ENCODE results near the gene ADD1.
"Not testable (repeated sequence)": the region's sequence is repeated elsewhere in the genome, so short reads cannot be mapped to it uniquely, and the experiment has no call there.

The ADD1 gene

DNA sequence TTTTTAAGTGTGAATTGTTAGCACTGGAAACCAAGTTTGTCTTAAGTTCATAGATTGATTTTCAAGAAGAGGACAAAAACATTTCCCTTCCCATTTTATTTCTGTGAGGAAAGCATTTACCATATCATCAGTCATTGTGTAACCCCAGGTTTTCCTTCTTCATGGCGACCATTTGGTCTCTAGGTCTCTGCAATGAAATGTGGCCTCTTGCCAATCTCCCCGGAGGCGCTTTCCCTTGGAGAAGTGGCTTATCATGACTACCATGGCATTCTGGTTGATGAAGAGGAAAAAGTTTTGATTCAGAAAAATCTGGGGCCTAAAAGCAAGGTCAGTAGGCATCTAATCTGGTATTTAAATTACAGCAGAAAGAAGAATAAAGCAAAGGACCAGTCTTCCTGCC lies 54.4 kb downstream of the ADD1 start:
- DNase-seq, result no peak

DNA sequence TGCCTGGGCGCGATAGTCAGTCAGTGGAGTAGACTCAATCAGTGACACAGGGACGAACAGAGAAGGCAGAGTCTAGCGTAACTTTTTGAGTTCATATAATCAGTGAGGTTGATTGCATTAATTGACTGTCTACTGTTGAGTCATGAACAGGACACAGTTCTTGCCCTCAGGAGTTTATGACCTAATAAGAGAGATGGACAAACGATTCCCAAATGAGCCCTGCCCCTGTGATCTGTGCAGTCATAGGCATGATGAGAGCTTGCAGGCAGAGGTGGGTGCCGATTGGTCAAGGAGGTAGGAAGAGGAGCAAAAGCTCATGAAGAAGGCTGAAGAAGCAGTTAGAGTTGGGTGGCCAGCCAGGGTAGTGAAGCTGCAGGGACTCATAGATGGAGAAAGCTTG lies 57.1 kb downstream of the ADD1 start:
- no peak for DNase-seq

DNA sequence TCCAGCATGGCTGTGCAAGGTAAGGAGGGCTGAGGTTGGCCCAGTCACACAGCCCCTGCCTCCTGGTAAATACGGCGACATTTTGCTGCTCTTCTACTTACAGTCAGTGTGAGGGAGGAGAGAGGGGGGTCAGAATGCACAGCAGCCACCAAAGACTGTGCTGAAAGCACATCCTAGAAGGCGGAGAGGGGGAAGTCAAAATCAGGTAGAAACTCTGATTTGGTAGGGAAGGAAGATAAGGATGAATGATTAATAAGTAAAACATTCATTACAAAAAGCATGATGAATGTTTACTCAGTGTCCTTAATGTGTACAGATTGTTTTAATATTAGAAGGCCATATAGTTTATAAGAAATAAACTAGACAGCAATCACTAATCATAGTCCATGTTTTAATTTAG lies 57.5 kb downstream of the ADD1 start:
- DNase-seq, result no peak

- DNase-seq, result no peak
Observed at GRCh38 chr4:2902126-2902525, 58.5 kb downstream of the ADD1 start.

DNA sequence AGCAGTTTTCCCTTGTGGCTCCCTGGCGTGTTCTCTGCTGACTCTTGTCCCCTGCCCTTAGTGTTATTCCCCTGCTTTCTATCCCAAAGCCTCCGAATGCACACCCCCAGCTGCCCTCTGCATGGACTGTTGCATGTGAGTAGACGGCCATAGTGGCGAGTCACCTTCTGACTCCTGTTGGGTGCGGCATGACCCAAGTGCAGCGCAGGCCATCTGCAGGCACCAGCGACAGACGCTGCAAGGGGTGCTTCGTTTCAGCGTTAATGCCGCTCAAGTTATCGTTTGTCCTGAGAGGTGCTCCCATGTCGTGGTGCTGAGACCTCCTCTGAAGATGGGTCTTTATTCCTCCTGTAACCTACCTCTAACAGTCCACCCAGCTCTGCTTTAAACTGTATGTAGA lies 61.9 kb downstream of the ADD1 start:
- no peak for DNase-seq

DNA sequence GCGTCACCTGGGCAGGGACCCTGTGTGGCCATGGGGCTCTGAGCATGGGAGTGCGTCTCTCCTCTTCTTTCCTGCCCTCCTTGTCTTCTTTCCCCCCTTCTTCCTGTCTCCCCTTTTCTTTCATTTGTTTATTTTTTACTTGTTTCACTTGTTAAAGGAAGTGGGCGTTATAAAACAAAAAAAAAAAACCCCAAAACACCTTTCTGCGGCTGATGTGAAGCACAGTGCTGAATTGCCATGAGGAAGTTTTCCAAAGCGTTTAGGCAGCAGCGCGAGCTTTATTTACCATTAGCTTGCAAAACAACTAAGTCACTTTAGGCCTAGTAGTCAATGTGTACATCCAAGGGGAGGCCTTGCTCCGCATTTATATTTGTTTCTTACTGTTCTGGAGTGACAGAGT lies 62.6 kb downstream of the ADD1 start:
- no peak for DNase-seq

DNA sequence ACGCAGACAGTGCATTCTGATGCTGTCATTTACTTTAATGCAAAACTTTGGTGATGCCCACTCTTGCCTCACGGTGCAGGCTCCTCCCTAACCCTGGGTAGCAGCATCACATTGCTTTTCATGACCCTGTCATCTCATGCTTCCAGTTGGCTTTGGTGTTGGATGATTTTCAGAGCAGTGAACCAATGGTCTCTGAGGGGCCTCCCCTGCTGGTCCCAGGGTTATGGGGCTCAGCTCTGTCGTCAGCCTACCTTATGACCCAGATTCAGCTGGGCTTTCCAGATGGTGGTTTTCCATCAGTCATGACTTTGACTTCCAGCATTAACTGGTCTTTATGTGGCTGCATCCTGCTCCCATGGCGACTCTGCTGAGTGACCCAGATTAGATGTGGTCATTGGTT lies 63.6 kb downstream of the ADD1 start:
- DNase-seq, result no peak

DNA sequence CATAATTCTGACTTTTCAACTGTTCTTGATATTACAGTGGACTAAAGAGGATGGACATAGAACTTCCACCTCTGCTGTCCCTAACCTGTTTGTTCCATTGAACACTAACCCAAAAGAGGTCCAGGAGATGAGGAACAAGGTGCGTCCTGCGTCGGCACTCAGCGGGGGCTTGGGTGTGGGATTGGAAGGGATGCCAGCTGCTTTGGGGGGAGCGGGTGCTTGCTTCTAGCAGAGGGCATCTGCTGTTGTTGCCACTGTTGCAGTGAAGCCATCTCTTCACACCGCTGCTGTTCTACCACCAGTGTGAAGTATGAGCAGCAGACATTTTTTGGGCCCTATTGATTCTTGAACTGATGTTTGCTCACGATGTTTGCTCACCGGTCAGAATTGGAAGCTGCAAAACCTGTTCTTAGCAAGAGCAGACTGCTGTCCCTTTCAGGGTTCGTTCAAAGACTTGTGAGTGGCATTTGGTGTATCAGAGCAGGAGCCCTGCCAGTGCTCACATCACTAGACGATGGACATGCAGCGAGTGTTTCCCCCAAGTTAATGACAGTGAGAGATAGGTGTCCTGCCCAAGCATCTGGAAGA lies 64.2 kb downstream of the ADD1 start:
- DNase-seq, result no peak

DNA sequence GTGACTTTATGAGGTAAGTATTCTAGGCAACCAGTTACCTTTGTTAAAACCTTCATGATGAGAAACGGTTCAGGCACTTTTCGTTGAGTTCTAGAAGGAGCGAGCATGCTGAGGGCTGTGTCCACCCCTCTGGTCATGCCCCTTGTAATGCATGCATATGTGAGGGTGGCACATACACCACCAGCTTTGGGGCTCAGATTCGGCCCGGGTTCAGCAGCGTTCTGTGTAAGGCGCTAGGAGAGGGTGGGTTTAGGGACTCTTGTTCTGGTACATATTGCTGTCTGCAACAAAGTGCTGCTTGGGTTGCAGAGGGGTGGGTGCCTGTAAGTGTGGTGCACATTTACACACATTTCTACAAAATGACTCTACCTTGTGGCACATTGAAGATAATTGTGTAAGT lies 65.0 kb downstream of the ADD1 start:
- no peak for DNase-seq

GRCh38 chr4:2909583-2909982 lies 65.9 kb downstream of the ADD1 start:
- DNase-seq, result no peak

DNA sequence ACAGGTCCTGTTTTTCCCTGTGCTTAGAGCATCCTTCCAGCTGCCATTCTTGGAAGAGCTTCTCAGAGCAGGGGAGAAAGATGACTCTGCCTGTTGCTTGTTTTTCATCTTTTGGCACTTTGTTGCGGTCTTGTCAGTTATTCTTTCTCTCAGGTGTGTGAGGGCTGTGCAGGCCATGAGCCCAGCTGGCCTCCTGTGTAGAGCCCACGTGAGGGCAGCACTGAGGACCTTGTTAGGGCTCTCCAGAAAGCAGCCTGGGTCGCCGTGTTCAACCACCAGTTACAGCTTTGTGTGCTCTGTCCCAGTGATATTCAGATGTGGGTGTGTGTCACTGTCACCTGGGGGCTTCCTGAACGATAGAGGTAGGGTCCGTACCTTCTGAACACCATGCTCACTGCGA lies 66.8 kb downstream of the ADD1 start:
- DNase-seq, result no peak

- no peak for DNase-seq
Observed at GRCh38 chr4:2911868-2912267, 68.2 kb downstream of the ADD1 start.

DNA sequence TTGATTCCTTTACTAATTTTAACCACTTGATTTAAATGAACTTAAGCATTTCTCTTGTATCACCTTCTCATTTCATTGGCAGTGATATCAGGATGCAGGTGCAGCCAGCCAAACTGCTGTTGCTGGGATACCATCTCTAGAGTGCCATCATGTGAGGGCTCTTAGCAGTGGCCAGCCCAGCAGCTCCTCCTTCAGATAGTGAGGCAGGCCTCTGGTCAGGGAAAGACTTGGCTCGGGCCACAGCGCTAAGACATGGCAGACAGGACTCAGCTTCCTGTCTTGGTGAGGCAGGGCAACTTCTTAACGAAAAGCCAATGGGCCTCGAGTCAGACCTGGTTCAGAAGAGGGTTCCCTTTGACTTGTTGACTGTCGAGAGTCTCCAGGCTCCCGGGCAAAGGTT lies 69.5 kb downstream of the ADD1 start:
- no peak for DNase-seq

DNA sequence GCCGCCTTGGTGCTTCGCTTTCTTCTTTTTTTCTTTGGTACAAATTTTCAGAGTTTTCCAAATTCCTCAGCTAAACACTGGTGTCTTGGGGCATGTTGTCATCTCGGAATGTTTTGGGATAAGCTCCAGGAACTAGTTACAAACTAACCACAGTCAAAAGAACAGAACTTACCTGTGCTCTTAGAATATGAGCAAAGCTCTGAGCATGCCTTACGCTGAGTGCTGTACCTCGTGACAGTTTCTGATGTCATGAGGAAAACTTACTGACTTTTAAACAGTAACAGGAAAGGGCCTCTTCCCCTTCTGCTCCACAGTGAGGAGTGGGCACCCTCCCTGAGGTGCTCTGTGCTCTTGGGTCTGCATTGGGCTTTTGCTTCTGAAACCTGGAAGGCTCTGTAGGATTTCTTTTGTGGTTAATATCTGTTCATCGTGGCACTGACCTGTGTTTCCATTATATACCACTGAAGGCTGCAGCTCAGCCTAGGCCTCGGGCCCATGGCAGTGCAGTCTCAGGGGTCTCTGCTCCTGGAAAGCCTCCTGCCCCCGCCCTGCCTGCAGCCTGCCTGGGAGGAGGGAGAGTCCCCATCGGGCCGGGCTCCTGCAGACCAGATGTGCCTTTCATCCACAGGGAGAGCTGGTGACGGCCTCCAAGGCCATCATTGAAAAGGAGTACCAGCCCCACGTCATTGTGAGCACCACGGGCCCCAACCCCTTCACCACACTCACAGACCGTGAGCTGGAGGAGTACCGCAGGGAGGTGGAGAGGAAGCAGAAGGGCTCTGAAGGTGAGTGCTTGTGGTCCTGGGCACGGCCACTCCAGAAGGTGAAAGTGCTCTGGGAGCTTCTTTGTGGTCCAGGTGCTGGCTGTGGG lies 70.8 kb downstream of the ADD1 start:
- DNase-seq, result no peak

DNA sequence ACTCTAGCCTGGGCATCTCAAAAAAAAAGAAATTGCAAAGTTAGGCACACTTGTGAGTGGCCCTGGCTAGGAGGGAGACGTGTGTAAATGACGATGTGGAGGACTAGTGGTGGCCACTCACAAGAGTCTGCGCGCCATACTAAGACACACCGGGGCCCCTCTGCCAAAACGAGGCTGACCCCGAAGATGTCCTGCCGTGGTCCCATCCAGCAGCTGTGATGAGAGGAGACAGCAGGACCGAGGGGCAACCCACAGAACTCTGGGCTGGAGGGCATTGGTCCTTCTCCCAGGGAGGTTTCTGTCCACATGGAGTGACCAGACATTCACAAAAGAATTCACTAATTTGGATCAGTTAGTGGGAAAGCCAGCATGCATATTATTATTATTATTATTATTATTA lies 72.1 kb downstream of the ADD1 start:
- no peak for DNase-seq

DNA sequence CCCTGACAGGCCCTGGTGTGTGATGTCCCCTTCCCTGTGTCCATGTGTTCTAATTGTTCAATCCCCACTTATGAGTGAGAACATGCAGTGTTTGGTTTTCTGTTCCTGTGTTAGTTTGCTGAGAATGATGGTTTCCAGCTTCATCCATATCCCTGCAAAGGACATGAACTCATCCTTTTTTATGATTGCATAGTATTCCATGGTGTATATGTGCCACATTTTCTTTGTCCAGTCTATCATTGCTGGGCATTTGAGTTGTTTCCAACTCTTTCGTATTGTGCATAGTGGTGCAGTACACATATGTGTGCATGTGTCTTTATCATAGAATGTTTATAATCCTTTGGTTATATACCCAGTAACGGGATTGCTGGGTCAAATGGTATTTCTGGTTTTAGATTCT lies 73.1 kb downstream of the ADD1 start:
- DNase-seq, result not testable (repeated sequence)

DNA sequence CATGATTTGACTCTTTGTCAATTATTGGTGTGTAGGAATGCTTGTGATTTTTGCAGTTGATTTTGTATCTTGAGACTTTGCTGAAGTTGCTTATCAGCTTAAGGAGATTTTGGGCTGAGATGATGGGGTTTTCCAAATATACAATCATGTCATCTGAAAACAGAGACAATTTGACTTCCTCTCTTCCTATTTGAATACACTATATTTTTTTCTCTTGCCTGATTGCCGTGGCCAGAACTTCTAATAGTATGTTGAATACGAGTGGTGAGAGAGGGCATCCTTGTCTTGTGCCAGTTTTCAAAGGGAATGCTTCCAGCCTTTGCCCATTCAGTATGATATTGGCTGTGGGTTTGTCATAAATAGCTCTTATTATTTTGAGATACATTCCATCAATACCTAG lies 74.7 kb downstream of the ADD1 start:
- DNase-seq, result not testable (repeated sequence)

GRCh38 chr4:2918714-2919113 lies 75.1 kb downstream of the ADD1 start:
- DNase-seq, result not testable (repeated sequence)

GRCh38 chr4:2922453-2923101 lies 78.9 kb downstream of the ADD1 start:
- not testable (repeated sequence) for DNase-seq

- no peak for DNase-seq
Observed at GRCh38 chr4:2923141-2923551, 79.5 kb downstream of the ADD1 start.

- no peak for DNase-seq
Observed at GRCh38 chr4:2923668-2924173, 80.1 kb downstream of the ADD1 start.

- DNase-seq, result no peak
Observed at GRCh38 chr4:2924286-2924685, 80.6 kb downstream of the ADD1 start.

- DNase-seq, result no peak
Observed at GRCh38 chr4:2924765-2925301, 81.2 kb downstream of the ADD1 start.

DNA sequence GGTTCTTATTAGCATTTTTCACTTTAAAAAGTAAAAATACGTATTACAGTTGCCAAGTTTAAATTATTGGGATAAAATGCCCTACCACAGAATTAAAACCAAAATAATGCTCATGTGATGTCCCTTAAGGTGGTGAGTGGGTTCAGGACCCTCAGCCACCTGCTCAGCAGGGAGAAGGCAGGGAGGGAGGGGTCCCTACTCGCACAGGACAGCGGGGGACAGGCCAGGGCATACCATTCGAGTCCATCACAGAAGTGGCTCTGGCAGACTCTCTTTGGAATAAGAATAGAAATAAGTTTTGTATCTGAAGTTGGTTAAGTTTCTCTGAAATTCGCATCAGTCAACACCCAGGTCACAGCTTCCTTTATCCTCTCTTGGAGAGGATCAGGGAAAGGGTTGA lies 81.9 kb downstream of the ADD1 start:
- no peak for DNase-seq
